Memory B cell (primary cell): ENCODE results near the gene ZMIZ2.

Experiments
- ATAC-seq: fragments of 150-1000 bp; cut with Tn5 transposase; 2 replicates; pipeline ENCODE4 v1.10.0; 2021; ENCODE audit warnings: low read depth, mild to moderate bottlenecking, moderate library complexity
- DNase-seq, 2 donors: peaks; one replicate each; pipeline ENCODE4 v3.0.0; 2022; ENCODE audit warnings: low spot score in 2 of 2
- H3K27ac Mint-ChIP-seq: one replicate; pipeline ENCODE4 v1.8.0; 2022; ENCODE audit warnings: mild to moderate bottlenecking, moderate library complexity, mixed read lengths
- H3K27me3 Mint-ChIP-seq: one replicate; pipeline ENCODE4 v1.8.0; 2022; ENCODE audit warnings: mixed read lengths
- H3K36me3 Mint-ChIP-seq: one replicate; pipeline ENCODE4 v1.8.0; 2022; ENCODE audit warnings: mild to moderate bottlenecking, mixed read lengths
- H3K4me1 Mint-ChIP-seq: one replicate; pipeline ENCODE4 v1.8.0; 2022; ENCODE audit warnings: mixed read lengths
- H3K4me3 Mint-ChIP-seq: one replicate; pipeline ENCODE4 v1.8.0; 2022; ENCODE audit warnings: mild to moderate bottlenecking, moderate library complexity, mixed read lengths
- H3K9me3 Mint-ChIP-seq: one replicate; pipeline ENCODE4 v1.8.0; 2022; ENCODE audit warnings: mixed read lengths

Gene ZMIZ2

DNA sequence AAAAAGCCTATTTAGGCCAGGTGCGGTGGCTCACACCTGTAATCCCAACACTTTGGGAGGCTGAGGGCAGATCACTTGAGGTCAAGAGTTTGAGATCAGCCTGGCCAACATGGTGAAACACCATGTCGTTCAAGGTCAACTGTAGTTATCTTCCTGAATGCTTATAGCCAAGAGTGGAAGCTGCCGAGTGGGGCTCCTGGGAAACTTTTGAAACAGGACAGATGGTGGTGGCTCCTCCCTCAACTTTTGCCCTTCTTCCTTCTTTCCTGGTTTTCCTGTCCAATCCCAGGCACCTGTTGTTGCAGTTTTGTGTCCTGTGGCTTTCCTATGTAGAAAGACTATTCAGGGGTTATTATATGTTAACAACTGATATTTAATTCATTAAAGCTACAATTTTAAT is 39.1 kb downstream of the ZMIZ2 start:
- ATAC-seq (no peak), DNase-seq (no peak)
- Mint-ChIP-seq H3K36me3 (peaks cover 5% of the 10 kb centered on the region), H3K27ac (peak overlapping the region; percentile 36), H3K4me3 (no peak overlapping the region), H3K27me3 (no peaks in the 10 kb centered on the region), H3K4me1 (peaks cover 6% of the 10 kb centered on the region), H3K9me3 (peaks cover 5% of the 10 kb centered on the region)

DNA sequence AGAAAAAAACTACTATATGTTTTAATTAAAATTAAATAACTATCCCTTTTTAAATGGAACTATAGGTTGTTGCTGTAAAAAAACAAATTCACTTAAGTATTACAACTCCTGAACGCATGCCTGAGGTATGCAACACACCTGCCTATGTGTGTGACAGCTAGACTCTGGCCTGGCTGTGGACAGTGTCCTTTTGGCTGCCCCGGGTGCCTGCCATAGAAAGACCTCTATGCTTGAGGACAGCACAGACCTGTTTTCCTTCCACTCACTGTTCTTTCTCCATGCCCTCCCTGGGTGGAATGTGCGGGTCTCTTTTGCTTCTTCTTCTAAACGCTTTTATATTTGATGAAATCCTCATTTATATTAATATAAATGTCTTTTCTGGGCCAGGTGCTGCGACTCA is 41.3 kb downstream of the ZMIZ2 start:
- Mint-ChIP-seq H3K4me1 (peaks cover 6% of the 10 kb centered on the region), H3K27me3 (no peaks in the 10 kb centered on the region), H3K36me3 (no peaks in the 10 kb centered on the region), H3K4me3 (no peak overlapping the region), H3K27ac (no peak overlapping the region), H3K9me3 (no peaks in the 10 kb centered on the region)
- DNase-seq (no peak), ATAC-seq (no peak)

DNA sequence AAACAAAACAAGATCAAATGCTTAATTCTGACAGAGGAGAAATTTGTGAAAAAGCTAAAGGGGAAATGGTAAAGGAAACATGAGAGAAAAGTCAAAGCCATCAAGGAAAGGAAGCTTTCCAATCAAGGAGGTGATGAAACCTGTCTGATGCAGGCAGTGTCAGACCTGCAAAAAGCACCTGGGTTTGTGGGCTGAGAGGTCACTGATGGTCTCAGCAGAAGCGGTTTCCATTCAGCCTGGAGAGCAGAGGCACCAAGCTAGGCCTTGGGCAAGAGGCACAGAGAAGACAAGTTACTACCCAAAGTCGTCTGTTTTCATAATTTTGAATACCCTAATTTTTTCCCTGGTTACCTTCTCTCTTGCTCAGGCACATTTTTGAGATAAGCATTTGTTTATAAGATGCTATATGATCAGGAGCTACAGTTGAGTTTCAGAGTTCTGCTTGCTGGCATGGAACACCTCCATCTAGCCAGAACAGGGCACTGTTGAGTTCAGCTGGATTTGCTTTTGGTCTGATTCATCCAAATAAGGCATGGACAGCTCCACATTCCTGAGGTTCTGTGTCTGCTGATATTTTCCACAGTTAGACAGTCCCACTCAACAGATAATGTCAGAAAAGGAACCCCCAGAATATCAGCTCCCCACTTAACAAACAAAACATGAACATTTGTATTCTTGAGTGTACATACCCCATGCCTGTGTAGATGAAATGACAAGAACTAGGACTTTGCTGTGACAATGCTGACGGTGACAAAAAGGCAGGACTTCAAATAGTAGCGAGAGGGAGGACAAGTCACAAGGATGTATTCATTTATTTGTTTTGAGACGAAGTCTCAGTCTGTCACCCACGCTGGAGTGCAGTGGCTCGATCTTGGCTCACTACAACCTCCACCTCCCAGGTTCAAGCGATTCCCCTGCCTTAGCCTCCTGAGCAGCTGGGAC is 42.9 kb downstream of the ZMIZ2 start:
- H3K27me3 Mint-ChIP-seq, result no peaks in the 10 kb centered on the region
- no peaks in the 10 kb centered on the region for H3K36me3 Mint-ChIP-seq
- no peak overlapping the region for H3K4me3 Mint-ChIP-seq
- DNase-seq (no peak), ATAC-seq (no peak)
- peaks cover 6% of the 10 kb centered on the region for H3K4me1 Mint-ChIP-seq
- H3K27ac Mint-ChIP-seq, result no peak overlapping the region
- no peaks in the 10 kb centered on the region for H3K9me3 Mint-ChIP-seq

DNA sequence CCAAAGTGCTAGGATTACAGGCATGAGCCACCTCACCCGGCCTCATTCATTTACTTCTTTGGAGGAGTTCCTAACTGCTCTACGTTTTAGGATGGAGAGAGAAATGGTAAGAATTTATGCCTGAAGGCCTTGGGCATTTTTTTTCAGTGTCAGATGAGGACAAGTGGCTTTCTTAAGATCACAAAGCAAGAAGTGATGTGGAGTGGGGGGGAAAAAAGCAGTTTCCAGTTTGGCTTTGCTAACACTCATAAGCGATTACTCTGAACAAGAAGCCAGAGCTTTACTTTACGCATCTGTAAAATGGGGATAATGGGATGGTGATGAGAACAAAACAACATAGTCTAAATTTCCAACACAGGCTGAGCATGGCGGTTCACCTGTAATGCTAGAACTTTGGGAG is 45.3 kb downstream of the ZMIZ2 start:
- no peak overlapping the region for H3K4me3 Mint-ChIP-seq
- DNase-seq (no peak), ATAC-seq (no peak)
- H3K36me3 Mint-ChIP-seq, result peaks cover 2% of the 10 kb centered on the region
- peaks cover 12% of the 10 kb centered on the region for H3K4me1 Mint-ChIP-seq
- no peak overlapping the region for H3K27ac Mint-ChIP-seq
- no peaks in the 10 kb centered on the region for H3K9me3 Mint-ChIP-seq
- H3K27me3 Mint-ChIP-seq, result no peaks in the 10 kb centered on the region

DNA sequence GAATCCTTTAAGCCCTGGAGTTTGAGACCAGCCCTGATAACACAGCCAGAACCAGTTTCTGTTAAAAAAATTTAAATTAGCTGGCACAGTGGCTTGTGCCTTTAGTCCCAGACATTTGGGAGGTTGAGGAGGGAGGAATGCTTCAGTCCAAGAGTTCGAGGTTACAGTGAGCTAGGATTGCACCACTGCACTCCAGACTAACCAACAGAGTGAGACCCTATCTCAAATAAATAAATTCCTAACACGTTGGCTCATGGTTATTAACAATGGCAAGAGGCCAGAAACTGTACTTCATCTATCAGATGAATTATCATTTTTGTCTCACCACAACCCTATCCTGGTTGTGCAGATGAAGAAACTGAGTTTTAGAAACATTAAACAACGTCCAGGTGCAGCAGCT is 45.7 kb downstream of the ZMIZ2 start:
- H3K9me3 Mint-ChIP-seq, result no peaks in the 10 kb centered on the region

DNA sequence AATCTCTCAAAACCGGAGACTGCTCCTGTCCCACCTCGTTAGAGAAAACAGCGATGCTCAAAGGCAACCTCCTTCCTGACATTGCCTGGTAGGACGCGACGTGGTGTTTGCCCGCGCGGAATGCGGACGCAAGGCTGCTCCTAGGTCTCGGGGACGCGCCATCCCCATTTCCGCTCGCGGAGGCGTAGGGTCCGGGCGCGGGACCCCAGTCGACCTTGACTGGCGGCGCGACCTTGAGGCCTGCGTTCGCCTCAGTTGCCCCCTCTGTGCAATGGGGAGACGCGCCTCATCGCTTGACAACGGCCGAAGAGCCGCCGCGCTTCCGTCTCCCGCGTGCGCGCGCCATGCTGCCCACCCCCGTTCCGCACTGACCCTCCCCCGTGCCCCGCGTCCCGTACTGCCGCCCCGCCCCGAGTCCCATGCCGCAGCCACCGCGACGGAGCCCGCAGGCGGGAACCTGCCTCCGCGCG is 47.4 kb downstream of the ZMIZ2 start:
- Mint-ChIP-seq H3K27ac (peak overlapping the region; percentile 97), H3K36me3 (peaks cover 13% of the 10 kb centered on the region), H3K4me1 (peaks cover 16% of the 10 kb centered on the region), H3K4me3 (peak overlapping the region; percentile 95), H3K27me3 (no peaks in the 10 kb centered on the region), H3K9me3 (no peaks in the 10 kb centered on the region)
- DNase-seq, result no peak
- peak; percentile 9 for ATAC-seq

More for the DNA sequence above, 45.7 kb downstream of the ZMIZ2 start:
- Mint-ChIP-seq H3K4me1 (peaks cover 13% of the 10 kb centered on the region), H3K27me3 (no peaks in the 10 kb centered on the region), H3K36me3 (peaks cover 2% of the 10 kb centered on the region), H3K4me3 (no peak overlapping the region), H3K27ac (no peak overlapping the region)
- DNase-seq (no peak), ATAC-seq (no peak)

DNA sequence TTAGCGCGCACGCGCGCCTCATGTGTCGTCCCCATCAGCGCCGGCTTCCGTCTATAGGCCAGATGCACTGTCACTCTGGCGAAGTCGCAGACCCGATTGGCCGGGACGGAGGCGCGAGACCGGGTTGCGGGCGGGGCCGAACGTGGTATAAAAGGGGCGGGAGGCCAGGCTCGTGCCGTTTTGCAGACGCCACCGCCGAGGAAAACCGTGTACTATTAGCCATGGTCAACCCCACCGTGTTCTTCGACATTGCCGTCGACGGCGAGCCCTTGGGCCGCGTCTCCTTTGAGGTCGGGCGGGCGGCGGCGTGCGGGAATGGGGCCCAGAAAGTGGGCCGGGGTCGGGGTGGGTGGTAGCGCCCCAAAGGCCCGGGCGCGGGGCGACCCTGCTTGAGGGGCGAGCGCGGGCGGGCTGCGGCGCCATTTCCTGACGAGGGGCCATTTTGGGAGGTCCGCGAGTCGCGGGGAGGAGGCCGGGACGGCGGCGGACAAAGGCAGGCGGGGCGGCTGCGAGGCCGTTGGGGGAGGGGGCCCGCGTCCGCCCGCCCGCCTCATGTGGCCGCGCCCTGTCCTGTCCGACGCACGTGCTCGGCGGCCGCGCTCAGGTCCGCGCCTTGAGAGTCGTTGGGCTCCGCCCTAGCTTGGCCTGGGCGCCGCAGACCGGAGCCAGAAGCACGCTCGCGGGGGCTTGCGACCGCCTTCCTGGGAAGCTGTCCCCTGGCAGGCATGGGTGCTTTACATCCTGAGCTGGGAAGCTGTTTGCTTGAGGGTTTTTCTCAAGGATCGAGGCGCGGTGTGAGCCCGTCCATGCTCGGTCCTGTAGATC is 48.1 kb downstream of the ZMIZ2 start, which contains the start of gene PPIA:
Gene PPIA, plus strand, starts transcription at position 178 of the 825 bp plus-strand sequence. Its CDS starts 44 bp downstream, at position 222.
- DNase-seq, result peak; percentile 96 to 99
- no peaks in the 10 kb centered on the region for H3K9me3 Mint-ChIP-seq

DNA sequence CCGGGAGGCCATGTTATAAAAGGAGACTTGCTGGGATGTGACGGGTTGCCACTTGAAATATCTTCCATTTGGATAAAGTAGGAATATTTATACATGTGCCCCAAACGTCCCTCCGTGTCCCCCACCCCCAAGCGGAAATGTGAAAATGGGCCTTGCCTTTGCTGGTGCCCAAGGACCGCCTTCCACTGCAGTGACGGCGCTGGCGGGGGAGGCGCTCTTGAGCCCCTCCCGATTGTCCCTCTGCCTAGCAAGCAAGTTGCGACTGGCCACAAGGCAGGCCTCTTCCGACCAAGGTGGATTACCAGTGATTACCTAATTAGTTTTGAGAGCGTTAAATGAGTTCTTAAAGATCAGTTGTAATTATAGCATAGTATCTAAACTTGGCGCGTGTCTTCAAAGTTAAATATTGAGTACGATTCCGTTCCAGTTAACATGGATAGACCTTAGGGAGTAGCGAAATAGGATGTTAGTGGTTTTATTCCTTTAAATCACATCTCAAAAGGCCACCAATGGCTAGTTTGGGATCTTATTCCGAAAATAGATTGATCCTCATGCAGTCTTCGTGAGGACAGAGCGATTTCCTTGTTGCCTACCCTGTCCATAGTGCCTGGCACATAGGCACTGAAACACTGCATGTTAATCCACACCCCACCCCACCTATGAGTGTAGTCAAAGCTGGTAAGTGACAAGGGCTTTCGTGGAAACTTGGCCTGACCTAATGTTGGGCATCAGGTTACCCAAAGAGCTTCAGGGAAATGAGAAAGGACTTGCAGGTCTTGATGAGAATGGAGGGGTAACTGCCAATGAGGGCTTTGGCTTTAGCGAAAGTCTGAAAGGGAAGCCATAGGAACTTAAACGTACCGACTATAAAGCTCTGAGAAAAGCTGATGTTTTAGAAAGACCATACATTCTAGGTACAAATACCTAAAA is 48.9 kb downstream of the ZMIZ2 start:
- H3K9me3 Mint-ChIP-seq, result no peaks in the 10 kb centered on the region
- no peaks in the 10 kb centered on the region for H3K27me3 Mint-ChIP-seq
- H3K4me1 Mint-ChIP-seq, result peaks cover 16% of the 10 kb centered on the region
- H3K36me3 Mint-ChIP-seq, result peaks cover 20% of the 10 kb centered on the region
- peak overlapping the region; percentile 95 for H3K4me3 Mint-ChIP-seq
- peak overlapping the region; percentile 97 for H3K27ac Mint-ChIP-seq
- ATAC-seq, result peak; percentile 51
- DNase-seq, result peak; percentile 70 to 71

More for the DNA sequence above, 48.1 kb downstream of the ZMIZ2 start, which contains the start of gene PPIA:
- Mint-ChIP-seq H3K4me1 (peaks cover 16% of the 10 kb centered on the region), H3K27me3 (no peaks in the 10 kb centered on the region), H3K4me3 (peak within 1 kb of the TSS; percentile 95), H3K36me3 (peaks cover 16% of the 10 kb centered on the region), H3K27ac (peak within 1 kb of the TSS; percentile 97)
- peak; percentile 85 for ATAC-seq

DNA sequence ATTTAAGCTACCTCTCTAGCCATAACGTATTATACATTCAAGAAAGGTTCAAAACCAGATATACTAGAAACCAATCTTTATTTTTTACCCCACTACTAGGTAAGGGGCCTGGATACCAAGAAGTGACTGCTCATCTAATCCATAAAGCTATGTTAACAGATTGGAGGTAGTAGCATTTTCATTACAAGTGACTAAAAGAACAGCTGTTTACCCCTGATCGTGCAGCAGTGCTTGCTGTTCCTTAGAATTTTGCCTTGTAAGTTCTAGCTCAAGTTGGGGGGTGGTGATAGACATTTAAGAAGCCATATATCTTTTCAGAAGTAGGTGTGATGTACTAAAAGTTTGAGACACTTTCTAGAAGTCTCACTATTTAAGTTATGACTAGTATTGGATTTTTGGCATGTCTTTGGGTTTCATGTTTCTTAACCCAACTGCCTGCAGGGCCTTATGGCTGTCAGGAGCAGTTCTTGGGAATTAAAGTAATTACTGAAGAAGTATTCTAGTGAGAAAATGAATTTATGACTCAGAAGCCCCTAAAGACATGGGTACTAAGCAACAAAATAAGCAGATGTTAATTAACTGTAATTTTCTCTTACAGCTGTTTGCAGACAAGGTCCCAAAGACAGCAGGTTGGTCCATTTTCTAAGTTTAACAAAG is 50.1 kb downstream of the ZMIZ2 start:
- Mint-ChIP-seq H3K9me3 (no peaks in the 10 kb centered on the region), H3K27me3 (no peaks in the 10 kb centered on the region), H3K4me3 (peak overlapping the region; percentile 95), H3K36me3 (peaks cover 22% of the 10 kb centered on the region), H3K4me1 (peaks cover 18% of the 10 kb centered on the region), H3K27ac (peak overlapping the region; percentile 97)
- no peak for ATAC-seq
- DNase-seq, result no peak

DNA sequence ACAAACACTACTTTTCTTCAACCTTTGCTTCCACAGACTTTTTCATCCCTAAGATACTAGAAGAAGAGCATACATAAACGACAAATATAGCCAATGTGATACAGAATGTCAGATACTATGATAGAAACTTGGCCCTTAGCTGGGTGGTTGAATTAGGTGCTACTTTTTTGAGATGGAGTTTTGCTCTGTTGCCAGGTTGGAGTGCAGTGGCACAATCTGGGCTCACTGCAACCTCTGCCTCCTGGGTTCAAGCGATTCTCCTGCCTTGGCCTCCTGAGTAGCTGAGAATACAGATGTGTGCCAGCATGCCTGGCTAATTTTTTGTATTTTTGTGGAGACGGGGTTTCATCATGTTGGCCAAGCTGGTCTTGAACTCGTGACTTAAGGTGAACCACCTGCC is 51.3 kb downstream of the ZMIZ2 start:
- H3K4me1 Mint-ChIP-seq, result peaks cover 18% of the 10 kb centered on the region
- peak overlapping the region; percentile 64 for H3K27ac Mint-ChIP-seq
- no peaks in the 10 kb centered on the region for H3K27me3 Mint-ChIP-seq
- no peak overlapping the region for H3K4me3 Mint-ChIP-seq
- ATAC-seq (no peak), DNase-seq (no peak)
- peaks cover 22% of the 10 kb centered on the region for H3K36me3 Mint-ChIP-seq
- no peaks in the 10 kb centered on the region for H3K9me3 Mint-ChIP-seq

DNA sequence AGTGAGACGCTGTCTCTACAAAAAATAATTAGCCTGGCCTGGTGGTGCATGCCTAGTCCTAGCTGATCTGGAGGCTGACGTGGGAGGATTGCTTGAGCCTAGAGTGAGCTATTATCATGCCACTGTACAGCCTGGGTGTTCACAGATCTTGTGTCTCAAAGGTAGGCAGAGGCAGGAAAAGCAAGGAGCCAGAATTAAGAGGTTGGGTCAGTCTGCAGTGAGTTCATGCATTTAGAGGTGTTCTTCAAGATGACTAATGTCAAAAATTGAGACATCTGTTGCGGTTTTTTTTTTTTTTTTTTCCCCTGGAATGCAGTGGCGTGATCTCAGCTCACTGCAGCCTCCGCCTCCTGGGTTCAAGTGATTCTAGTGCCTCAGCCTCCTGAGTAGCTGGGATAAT is 53.2 kb downstream of the ZMIZ2 start:
- peaks cover 18% of the 10 kb centered on the region for H3K4me1 Mint-ChIP-seq
- peaks cover 22% of the 10 kb centered on the region for H3K36me3 Mint-ChIP-seq
- no peaks in the 10 kb centered on the region for H3K27me3 Mint-ChIP-seq
- ATAC-seq (no peak), DNase-seq (no peak)
- H3K4me3 Mint-ChIP-seq, result no peak overlapping the region
- H3K27ac Mint-ChIP-seq, result no peak overlapping the region
- no peaks in the 10 kb centered on the region for H3K9me3 Mint-ChIP-seq

DNA sequence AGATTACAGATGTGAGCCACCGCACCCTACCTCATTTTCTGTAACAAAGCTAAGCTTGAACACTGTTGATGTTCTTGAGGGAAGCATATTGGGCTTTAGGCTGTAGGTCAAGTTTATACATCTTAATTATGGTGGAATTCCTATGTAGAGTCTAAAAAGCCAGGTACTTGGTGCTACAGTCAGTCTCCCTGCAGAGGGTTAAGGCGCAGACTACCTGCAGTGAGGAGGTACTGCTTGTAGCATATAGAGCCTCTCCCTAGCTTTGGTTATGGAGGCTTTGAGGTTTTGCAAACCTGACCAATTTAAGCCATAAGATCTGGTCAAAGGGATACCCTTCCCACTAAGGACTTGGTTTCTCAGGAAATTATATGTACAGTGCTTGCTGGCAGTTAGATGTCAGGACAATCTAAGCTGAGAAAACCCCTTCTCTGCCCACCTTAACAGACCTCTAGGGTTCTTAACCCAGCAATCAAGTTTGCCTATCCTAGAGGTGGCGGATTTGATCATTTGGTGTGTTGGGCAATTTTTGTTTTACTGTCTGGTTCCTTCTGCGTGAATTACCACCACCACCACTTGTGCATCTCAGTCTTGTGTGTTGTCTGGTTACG is 53.9 kb downstream of the ZMIZ2 start:
- no peak overlapping the region for H3K27ac Mint-ChIP-seq
- H3K27me3 Mint-ChIP-seq, result no peaks in the 10 kb centered on the region
- ATAC-seq (no peak), DNase-seq (no peak)
- H3K9me3 Mint-ChIP-seq, result no peaks in the 10 kb centered on the region
- H3K36me3 Mint-ChIP-seq, result peaks cover 22% of the 10 kb centered on the region
- H3K4me3 Mint-ChIP-seq, result no peak overlapping the region
- H3K4me1 Mint-ChIP-seq, result peaks cover 15% of the 10 kb centered on the region
